Measurements from ENCODE around the gene DNAJC3.

DNA sequence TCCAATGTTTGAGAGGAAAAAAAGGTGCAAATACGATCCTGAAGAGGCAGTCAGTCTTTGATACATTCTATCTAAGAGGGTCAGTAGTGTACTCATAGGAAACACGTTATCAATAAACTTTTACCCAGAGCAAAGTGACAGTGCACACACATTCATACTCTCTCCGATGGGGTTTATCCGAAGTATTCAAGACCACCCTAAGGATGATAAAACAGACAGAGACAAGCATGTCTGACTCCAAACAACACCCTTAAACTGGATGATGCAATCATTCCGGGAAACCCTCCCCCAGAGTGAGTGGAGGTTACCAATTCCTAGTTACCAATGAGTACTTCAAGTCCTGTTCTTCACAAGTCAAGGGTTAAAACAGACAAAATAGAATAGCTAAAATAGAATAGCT is 79.1 kb downstream of the DNAJC3 start:
- no peak for TF ChIP-seq POLR2A (IDR thresholded peaks at IDR 0.05)
- TF ChIP-seq, protein P1, sequence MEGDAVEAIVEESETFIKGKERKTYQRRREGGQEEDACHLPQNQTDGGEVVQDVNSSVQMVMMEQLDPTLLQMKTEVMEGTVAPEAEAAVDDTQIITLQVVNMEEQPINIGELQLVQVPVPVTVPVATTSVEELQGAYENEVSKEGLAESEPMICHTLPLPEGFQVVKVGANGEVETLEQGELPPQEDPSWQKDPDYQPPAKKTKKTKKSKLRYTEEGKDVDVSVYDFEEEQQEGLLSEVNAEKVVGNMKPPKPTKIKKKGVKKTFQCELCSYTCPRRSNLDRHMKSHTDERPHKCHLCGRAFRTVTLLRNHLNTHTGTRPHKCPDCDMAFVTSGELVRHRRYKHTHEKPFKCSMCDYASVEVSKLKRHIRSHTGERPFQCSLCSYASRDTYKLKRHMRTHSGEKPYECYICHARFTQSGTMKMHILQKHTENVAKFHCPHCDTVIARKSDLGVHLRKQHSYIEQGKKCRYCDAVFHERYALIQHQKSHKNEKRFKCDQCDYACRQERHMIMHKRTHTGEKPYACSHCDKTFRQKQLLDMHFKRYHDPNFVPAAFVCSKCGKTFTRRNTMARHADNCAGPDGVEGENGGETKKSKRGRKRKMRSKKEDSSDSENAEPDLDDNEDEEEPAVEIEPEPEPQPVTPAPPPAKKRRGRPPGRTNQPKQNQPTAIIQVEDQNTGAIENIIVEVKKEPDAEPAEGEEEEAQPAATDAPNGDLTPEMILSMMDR (IDR thresholded peaks at IDR 0.05), result no peak
- no peak for TF ChIP-seq EP300 (IDR thresholded peaks at IDR 0.05)
